Skeletal muscle cell (primary cell): ENCODE data around the gene TEAD1.

Experiments
- DNase-seq: peaks from one replicate; pipeline ENCODE4 v3.0.0-alpha.2; 2010; ENCODE audit warnings: low read depth
- H3K4me3 ChIP-seq: 2 replicates; pipeline ENCODE4 v1.5.1; 2011; ENCODE audit warnings: low read depth, mild to moderate bottlenecking, control low read depth, low read length, moderate library complexity

TEAD1 gene

DNA sequence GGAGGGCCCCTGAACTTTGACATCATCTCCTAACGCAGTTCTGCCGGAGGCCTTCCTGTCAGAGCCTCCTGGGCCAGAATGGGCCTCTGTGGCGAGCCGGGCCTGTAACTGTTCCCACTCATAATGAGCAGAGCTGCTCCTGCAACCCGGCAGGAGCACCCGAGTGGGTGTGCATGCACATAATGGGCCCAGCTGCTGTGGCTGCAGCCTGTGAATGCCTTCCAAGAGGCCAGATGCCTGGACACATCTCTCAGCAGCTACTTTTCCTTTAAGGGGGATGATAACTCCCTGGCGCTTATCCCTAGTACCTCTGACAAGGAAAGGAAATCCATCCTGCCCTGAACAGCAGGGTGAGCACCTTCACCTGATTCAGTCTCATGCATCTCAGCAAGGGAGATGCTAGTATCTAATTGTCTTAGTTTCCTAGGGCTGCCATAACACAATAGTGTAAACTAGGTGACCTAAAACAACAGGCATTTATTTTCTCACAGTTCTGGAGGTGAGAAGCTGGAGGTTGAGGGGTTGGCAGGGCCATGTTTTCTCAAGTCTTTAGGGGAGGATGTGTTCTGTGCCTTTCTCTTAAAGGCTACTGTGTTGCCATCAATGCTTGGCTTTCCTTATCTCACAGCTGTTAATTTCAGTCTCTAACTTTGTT lies 120.5 kb downstream of the TEAD1 start:
- DNase-seq, result no peak
- no peak overlapping the region for H3K4me3 ChIP-seq

DNA sequence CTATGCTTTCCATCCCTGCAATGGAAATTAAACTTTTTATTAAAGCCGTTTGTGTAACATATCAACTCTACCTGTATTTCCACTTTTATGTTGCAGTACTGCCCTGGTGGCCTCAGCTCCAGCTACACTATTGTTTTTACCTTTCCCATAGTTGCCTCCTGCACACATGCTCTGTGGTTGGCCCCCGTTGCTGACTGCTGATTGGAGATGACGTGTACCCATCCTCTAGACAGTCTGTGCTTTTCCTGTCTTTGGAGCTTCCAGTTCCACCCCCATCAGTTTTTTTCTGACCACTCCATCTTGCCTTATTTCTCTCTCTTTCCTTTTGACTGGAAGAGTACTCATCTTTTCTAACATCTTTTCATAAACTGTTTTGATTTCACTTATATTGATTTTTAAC lies 123.8 kb downstream of the TEAD1 start:
- H3K4me3 ChIP-seq, result no peak overlapping the region
- DNase-seq, result no peak

DNA sequence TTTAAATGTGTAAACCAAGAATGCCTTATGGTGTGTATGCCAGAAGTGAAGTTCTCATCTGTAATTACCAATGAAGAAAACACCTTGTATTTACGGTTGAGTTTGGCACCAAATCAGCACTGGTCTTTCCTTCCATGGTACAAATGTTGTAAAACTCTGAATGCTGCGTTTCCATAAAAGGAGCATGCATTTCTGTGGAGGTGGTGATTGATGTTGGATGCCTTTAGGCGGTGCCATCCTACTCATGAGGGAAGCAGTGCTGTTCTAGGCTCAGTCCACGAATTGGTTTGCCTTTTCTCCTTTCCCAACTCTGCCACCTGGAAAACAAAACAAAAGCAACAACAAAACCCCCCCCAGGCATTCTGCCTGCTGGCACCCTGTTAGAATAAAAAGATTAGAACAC lies 124.4 kb downstream of the TEAD1 start:
- H3K4me3 ChIP-seq, result no peak overlapping the region
- DNase-seq, result no peak

DNA sequence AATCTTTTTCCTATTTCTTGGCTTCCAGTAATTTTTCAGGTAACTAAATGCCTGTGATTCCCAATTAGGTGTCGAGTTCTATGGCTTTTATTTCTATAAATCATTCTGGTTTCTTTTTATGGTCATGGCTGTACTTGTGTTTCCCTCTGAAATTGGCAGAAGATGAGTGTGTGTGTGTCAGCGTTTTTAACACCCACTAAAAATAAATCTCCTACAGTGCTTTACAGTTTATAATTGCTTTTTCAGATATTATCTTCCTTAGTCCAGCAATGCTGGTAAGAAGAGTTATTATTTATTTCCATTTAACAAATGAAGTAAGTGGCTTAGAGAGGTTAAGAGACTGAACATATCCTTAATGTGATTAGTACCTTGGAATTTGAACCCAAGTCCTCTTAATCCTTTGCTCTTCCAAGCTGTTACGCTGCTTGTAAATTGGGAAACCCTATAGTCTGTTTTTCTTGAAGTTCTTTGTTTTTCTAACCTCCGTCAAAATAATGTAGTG lies 125.2 kb downstream of the TEAD1 start:
- no peak overlapping the region for H3K4me3 ChIP-seq
- no peak for DNase-seq

DNA sequence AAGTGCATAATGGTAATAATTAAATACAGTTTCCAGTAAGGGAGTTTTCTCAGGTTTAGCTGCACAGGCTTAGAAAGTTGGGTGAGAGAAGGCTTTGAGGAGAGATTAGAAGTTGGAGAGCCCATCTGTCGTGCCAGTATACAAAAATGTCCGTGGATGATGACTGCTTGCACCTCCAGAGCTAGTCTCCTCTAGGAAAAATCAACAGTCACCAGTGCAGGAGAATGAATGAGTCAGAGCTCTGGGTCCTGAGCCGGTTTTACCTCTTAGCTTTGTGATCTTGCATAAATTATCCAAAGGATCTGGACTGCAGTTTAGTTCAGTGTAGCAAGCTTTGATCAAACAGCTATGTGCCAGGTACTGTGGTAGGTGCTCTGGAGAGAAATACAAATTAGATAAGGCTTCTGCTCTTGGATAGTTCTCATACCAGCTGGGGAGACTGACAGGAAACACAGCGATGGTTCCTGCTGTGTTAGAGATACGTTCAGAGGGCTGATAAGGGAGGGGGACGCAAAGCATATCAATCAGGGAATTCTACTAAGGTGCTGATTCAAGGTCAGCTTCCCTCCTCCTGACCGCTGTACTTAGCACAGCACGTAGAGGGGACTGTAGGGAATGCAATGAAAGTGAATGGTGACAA lies 125.9 kb downstream of the TEAD1 start:
- no peak for DNase-seq

DNA sequence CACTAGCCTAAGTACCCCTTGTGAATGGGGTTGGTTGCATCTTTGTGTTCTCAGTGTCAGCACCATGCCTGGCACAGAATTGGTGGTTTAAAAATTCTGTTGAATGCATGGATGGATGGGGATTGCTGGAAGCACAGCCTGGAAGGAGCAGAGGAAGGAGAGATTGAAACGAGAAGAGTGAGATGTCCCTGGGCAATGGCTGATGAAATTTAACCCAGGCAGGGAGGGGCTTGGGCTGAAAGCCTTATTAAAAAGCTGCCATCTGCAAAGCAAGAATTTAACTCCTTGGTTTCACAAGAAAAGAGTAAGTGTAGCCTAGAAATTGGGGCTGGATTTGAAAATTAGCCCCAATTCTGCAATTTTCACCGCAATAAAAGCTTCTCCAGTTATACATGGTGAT lies 126.7 kb downstream of the TEAD1 start:
- DNase-seq, result no peak
- no peak overlapping the region for H3K4me3 ChIP-seq

More for the DNA sequence above, 125.9 kb downstream of the TEAD1 start:
- H3K4me3 ChIP-seq, result no peak overlapping the region

DNA sequence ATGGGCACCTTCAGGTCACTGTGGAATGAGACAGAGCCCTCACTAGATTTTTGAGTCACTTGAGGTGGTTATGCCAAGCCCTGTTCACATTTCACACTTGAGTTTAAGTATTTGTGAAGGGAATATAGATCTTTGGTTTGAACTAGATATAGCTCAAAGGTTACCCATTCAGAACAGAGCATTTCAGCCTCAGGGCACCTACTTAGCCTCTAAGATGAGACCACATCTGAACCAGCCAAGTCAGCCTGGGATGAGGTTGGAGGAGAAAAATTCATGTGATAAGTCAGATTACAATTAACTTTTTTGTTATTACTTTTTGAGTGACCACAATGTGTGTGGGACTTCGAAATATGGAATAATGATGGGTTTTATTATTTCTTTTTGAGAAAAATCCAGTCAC lies 127.8 kb downstream of the TEAD1 start:
- H3K4me3 ChIP-seq, result no peak overlapping the region
- DNase-seq, result no peak

DNA sequence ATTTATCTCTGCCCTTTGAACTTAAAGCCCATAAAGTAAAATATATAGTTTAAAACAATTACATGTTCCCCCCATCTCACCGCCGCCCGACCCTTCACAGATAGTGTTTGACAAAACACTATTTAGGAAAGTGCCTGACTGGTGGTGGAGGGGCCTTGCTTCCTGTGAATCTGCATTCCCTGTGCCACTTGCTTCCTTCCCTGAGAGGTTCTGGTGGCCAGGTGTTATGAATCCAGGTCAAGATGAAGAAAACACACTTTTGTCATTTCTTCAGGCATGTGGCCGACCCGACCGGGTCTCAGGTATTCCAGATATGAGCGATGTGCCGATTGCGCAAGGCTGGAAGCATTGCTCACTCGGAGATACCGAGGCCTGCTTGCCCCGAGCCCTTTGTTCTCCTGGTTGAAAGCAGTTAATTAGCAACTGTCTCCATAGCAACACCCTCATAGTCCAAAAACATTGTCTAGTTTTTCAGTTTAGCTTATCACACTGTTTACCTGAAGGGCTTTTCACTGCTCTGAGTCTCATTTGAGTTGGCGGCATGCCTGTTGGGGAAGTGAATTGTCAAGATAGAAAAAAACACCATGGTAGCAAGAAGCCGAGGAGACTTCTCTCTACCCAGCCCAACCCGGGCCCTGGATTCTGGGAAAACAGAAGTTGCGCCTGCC lies 128.3 kb downstream of the TEAD1 start:
- H3K4me3 ChIP-seq, result no peak overlapping the region
- no peak for DNase-seq

DNA sequence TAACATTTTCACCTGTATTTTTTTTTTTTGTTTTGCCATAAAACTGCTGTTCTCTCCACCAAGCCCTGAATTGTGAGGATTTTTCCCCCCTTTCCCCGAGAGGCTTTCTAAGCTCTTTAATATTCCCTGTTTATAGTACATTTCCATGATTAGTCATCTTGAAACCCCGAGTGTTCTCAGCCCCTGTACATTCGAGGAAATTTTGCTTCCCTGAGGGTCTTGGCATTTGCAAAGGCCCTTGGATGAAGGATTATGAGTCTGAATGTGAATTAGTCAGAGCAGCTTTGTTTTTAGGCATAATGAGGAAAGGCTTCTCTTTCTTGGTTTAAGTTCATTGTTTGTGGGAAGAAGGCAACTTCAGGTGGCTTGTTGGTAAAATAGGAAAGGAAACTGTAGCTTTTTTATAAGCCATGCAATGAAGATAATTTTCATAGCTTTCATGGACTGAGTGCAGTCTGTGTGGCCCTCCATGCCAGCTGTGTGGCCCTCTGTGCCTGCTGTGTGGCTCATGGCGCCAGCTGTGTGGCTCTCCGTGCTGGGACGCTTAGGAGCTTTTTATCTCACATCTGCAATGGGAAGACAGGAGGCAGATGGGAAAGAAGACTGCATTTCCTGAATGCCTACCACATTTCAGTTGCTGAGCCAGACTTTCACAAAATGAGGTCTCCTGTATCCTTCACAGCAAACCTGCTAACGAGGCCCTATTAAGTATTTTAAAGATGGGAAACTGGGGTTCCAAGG lies 129.0 kb downstream of the TEAD1 start:
- no peak overlapping the region for H3K4me3 ChIP-seq
- DNase-seq, result no peak

DNA sequence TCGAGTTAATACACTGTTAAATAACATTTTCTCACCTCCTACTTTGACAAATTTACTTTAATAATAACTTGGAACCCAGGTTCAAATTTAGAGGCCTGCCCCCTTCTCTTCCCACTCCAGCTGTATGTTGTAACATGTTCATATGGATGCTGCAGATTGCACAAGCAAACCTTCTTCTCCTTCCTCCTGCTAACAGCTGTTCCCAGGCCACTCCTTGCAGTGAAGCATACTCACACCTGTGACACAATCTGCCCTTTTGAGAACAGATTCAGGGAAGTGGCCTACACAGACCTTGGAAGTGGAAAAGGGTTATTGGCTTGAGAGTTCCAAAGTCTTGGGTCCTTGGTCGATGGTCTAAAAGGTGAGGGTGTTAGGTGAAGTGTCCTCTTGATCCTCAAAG lies 131.9 kb downstream of the TEAD1 start:
- H3K4me3 ChIP-seq, result no peak overlapping the region
- DNase-seq, result no peak

DNA sequence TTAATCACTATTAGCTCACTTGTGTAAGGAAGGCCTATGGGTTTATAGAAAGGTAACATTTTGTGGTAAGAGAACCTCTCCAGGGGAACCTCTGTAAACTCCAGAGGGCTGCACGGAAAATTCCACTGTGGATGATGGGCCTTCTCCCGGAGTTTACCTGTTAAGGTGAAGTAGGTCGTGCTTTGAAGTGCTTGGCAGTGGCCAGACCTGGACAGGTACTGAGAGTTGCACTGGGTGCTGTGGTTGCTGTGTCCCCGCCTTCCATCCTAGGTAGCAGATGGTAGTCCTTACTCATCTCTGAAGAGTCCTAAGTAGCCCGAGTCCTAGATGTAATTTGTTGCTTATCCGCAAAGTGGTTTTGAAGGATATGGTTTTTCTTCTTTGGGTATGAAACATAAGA lies 133.4 kb downstream of the TEAD1 start:
- H3K4me3 ChIP-seq, result no peak overlapping the region

DNA sequence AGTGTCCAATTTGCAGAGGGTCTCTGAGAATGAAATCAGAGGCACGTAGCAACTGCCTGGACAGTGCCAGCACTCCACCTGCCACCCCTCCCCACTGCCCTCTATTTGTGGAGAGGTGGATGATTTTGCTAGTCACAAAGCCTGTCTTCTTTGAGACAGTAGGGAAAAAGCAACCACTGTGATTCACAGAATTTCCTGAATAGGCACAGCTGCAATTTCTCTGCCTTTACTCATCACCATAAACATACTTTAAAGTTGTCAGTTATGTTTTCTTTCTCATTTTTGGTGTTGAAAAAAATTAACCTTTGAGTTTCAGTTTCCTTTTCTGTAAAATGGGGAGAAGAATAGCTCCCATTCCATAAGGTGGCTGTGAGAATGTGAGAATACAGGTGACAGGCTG lies 134.3 kb downstream of the TEAD1 start:
- no peak for DNase-seq

More for the DNA sequence above, 133.4 kb downstream of the TEAD1 start:
- no peak for DNase-seq

DNA sequence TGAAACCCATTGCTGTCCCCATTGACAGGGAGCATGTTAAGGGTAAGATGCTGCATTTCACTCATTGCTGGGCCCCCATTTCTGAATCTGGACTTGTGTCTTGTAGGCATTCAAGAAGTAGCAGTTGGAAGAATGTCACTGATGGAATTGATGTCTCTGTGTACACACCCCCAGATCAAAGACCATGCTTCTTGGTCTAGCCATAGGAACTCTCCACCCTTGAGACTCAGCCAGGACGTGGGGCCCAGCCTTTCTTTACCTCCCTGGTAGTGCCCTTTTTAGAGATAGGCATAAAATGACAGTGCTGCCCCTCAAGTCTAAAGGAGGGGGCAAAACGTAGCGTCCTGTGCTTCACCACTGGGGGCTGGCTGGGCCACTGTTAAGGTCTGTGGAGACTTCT lies 135.1 kb downstream of the TEAD1 start:
- no peak overlapping the region for H3K4me3 ChIP-seq
- no peak for DNase-seq

More for the DNA sequence above, 134.3 kb downstream of the TEAD1 start:
- H3K4me3 ChIP-seq, result no peak overlapping the region

DNA sequence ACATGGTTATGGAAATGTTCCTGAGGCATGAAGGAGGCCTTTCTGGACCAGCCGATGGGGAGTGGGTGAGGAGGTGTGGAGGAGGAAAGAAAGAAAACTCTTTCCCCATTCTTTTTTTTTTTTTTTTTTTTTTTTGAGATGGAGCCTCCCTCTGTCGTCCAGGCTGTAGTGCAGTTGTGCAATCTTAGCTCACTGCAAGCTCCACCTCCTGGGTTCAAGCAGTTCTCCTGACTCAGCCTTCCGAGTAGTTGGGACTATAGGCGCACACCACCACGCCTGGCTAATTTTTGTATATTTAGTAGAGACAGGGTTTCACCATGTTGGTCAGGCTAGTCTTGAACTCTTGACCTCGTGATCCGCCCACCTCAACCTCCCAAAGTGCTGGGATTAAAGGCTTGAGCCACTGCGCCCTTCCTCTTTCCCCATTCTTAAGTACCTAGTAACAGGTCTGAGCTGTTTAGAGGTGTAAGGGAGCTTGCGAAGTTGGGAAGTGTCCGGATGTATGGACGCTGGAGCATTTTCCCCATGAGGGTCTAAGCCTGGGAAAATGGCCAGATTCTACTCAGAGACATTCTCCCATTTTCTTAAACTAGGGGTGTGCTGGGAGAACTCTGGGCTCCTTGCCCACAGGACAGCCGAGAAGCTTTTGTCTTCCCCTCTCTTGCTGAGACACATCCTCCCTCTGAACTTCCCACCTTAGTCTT lies 135.8 kb downstream of the TEAD1 start:
- DNase-seq, result no peak
- H3K4me3 ChIP-seq, result no peak overlapping the region

DNA sequence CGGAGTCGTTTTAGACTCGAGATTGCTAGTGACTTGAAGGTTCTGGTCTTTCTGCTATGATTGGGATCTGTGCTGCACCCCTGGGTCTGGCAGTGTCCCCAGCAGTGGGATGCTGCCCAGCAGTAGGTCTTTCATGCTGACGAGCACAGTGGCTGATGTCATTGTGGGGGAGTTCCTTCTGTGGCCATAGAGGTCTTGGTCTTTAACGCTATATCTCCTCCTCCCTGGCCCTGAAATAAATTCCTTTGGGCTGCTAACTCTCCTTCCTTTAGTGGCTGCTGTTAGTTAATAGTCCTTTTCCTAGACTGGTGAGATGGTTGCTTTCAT lies 136.3 kb downstream of the TEAD1 start:
- no peak for DNase-seq
- no peak overlapping the region for H3K4me3 ChIP-seq

DNA sequence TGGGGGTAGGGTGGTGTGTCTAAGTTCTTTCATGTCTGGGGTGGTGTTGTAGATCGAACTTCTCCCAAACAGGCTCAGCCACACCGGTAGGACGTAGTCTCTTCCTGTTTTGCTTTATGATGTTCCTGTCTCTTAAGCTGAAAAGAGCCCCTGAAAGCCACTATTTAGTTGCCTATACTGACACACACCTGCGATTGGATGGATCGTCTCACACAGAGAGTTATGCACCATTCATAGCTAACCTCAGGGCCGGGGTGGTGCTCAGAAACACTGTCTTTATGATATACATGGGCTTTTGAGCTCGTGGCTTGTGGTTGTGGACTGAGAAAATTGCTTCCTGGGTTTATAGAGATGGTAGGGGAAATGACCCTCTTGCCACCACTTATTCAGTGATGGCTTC lies 137.6 kb downstream of the TEAD1 start:
- no peak for DNase-seq
- H3K4me3 ChIP-seq, result no peak overlapping the region

DNA sequence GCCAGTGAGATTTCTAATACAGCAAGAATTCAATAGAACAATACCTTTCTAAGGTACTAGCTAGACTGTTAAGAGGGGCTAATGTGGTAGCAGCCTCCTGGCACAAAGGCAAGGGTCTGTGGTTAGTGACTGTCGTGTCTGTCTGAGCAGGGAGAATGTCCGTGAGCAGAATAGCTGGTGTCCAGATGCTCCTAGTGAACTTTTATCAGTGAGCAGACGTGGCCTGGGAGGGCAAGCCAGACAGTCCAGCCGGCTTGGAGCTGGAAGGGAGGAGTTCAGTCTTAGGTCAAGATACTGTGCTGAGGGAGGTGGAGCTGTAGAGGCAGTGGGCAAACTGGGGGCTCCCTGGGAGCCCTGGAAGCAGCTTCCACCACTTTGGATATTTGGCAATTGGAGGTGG lies 138.6 kb downstream of the TEAD1 start:
- DNase-seq, result no peak
- H3K4me3 ChIP-seq, result no peak overlapping the region

DNA sequence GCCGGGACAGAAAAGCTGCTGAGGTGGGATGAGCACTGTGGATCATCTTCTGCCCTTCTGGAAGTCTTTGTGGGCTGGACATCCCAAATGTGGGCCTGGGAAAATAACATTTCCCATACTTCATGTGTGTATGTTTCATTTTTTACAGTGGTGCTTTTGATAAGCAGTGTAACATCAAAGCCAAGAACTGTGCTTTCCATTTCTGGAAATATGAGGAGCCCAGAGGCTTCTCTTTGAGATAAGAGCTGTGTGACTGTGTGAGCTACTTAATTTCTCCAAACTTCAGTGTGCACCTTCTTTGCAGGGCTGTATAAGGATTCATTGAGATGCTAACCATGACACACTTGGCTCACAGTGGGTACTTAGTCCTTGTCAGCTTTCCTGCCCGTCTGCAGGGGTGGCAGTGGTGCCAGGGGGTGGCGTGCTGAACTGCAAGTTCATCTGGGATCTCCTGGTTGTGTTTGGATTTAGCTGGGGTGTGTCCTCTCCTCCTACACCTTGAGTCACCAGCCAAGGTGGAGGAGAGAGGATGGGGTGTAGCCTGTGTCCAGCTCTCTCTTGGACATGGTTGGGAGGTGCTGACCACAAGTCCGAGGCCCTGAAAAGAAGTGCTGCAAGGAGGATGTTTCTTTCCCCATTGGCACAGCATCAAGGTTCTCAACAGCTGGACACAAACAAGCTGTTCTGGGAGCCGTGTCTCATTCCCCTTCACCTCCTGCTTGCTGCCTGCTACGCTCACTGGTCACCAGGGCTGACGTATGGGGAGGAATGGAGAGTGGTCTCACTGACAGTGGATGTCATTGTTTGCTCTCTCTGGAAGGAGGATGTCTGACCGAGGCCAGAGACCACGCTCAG lies 139.4 kb downstream of the TEAD1 start:
- no peak overlapping the region for H3K4me3 ChIP-seq

DNA sequence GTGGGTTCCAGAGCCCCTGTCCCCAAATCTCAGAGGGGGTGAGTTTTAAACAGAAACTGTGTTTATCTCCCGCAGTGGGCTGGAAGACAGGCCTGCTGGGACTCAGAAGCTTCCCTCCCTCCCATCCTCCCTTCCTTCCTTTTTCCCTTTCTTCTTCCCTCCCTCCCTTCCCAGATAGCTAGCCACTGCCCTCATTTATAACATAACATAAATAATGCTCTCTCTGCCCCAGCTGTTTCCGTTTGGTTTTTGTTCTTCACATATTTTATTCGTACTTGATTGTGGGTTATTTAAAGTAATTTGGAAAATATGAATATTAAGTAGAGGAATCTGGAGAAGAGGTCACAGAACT lies 140.9 kb downstream of the TEAD1 start:
- no peak overlapping the region for H3K4me3 ChIP-seq
- DNase-seq, result no peak

More for the DNA sequence above, 139.4 kb downstream of the TEAD1 start:
- no peak for DNase-seq
